Right lobe of liver (tissue), 6 donors: ENCODE measurements around the gene BMP2K. TPM values are rescaled to one million over a fixed set of nuclear protein-coding genes. Genes with fewer than 3 reads are reported as not detected.

Source experiments
- ATAC-seq, 4 donors: fragments of 200-7000 bp; cut with Tn5 transposase; one replicate each; pipeline ENCODE4 v1.9.1; 2020; ENCODE audit warnings: mild to moderate bottlenecking in 4 of 4, moderate library complexity in 4 of 4
- DNase-seq, 3 donors: peaks; one replicate each; pipeline ENCODE4 v3.0.0-alpha.2; 2020
- H3K27ac ChIP-seq, 3 donors: fragments of 200-600 bp; one replicate each; pipeline ENCODE4 v1.8.0; 2022
- H3K27me3 ChIP-seq, 2 donors: fragments of 200-600 bp; one replicate each; pipeline ENCODE4 v1.8.0; 2022
- H3K36me3 ChIP-seq, 4 donors: fragments of 200-600 bp; sonication (generic) in 1 of 4; one replicate each; pipeline versions ENCODE4 v1.5.1 to v1.8.0; 2017 to 2022; ENCODE audit warnings: control low read depth in 1 of 4
- H3K4me1 ChIP-seq, 4 donors: fragments of 200-600 bp; sonication (generic) in 1 of 4; one replicate each; pipeline versions ENCODE4 v1.5.1 to v1.8.0; 2017 to 2022; ENCODE audit warnings: control low read depth in 1 of 4
- H3K4me3 ChIP-seq, 3 donors: fragments of 200-600 bp; one replicate each; pipeline ENCODE4 v1.8.0; 2022
- H3K9me3 ChIP-seq, 4 donors: fragments of 200-600 bp; sonication (generic) in 1 of 4; one replicate each; pipeline versions ENCODE4 v1.5.1 to v1.8.0; 2017 to 2022; ENCODE audit warnings: control low read depth in 1 of 4
- POLR2A ChIP-seq: fragments of 450-650 bp; IDR thresholded peaks from one replicate; pipeline ENCODE4 v1.6.1; 2017; ENCODE audit warnings: antibody characterized with exemption, mild to moderate bottlenecking
- WGBS: methylation state at CpG from one replicate; pipeline ENCODE4 v1.1.6; 2018; ENCODE audit warnings: low coverage, low lambda C conversion rate; ENCODE audit not compliant: insufficient coverage; ENCODE audit errors: missing lambda C conversion rate; 5-methylcytosine and 5-hydroxymethylcytosine counted together
- intact Hi-C, 2 donors: fragments of 100-400 bp; cut with DNase I; formaldehyde crosslinking; loops; one replicate each; pipeline versions ENCODE4 v1.11.2 to v1.14.1; 2022
- total RNA-seq, 6 experiments: library from RNA; depleted of rRNA in 2 of 6; stranded (reverse); fragments of >200 nt in 2 of 6; fragmentation: NEBNext Ultra II Directional in 3 of 6; extraction: Animal tissue kit (Norgen Biotek cat#: 25700) in 3 of 6; gene quantifications; one replicate each; pipeline versions ENCODE4 v1.1.0 to v1.2.4, GENCODE V29; 2016 to 2023
- TF ChIP-seq, protein P1 (sequence below), 4 donors: fragments of 200-600 bp in 3 of 4; fragments of 450-650 bp in 1 of 4; IDR thresholded peaks; one replicate each; pipeline versions ENCODE4 v1.5.1 to v1.8.0; 2016 to 2022; ENCODE audit warnings: antibody characterized with exemption in 4 of 4, mild to moderate bottlenecking in 2 of 4
- donor health status: DM: no; HTN: yes; CAD: no.
- donor health status: DM: no; HTN: no; CAD: no.
- donor health status: DM: no; HTN: no; CAD: no.
- donor health status: DM: no; HTN: yes; CAD: no.
- donor health status: DM: no; HTN: yes; CAD: no.

Gene BMP2K
- total RNA-seq, 6 experiments from 2014 or later = 13.1 to 23.3 (median 18.2) TPM

DNA sequence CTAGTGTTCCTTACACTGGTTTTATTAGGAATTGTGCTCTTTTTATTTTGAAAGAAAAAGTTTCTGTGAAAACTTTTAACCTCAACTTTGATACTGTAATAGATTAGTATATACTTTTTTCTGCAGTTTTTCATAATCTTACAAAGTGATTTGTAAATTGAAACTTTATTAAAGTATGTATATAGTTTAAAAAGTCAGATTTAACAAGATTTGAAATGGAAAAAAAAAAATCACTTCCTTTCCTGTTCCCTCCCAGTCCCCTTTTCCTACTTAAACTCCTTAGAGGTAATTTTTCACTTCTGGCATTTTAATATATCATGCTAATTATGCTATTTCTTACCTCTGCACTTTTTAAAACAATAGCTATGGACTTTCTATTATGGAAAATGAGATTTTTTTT is 113.8 kb downstream of the BMP2K start:
- Histone ChIP-seq H3K27ac (no peak overlapping the region), H3K36me3 (peaks cover 0 to 5% (median 2%) of the 10 kb centered on the region in 4 donors), H3K27me3 (no peaks in the 10 kb centered on the region), H3K9me3 (no peaks in the 10 kb centered on the region), H3K4me3 (no peak overlapping the region), H3K4me1 (no peaks in the 10 kb centered on the region)
- intact Hi-C loops = no loop called here
- TF ChIP-seq, protein P1, sequence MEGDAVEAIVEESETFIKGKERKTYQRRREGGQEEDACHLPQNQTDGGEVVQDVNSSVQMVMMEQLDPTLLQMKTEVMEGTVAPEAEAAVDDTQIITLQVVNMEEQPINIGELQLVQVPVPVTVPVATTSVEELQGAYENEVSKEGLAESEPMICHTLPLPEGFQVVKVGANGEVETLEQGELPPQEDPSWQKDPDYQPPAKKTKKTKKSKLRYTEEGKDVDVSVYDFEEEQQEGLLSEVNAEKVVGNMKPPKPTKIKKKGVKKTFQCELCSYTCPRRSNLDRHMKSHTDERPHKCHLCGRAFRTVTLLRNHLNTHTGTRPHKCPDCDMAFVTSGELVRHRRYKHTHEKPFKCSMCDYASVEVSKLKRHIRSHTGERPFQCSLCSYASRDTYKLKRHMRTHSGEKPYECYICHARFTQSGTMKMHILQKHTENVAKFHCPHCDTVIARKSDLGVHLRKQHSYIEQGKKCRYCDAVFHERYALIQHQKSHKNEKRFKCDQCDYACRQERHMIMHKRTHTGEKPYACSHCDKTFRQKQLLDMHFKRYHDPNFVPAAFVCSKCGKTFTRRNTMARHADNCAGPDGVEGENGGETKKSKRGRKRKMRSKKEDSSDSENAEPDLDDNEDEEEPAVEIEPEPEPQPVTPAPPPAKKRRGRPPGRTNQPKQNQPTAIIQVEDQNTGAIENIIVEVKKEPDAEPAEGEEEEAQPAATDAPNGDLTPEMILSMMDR (IDR thresholded peaks at IDR 0.05) = no peak
- no peak for TF ChIP-seq POLR2A
- no peak for DNase-seq
- no peak for ATAC-seq

DNA sequence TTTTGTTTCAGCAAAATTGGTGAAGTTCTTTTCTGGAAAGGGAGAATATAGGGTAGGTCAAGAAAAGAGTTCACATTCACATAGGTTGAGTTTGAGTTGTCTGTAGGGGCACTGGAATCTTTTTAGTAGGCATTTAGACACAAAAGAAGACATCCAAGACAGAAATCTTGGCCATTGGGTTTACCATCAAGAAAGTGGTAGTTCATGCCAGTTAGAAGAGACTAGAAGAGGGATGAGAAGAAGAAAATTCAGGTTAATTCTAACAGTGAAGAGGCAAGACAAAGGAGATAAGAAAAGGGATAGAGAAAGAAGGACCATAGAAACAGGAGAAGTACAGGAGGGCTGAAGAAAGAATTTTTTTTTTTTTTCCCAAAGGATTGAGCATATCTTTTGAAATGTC is 123.2 kb downstream of the BMP2K start:
- no peak for TF ChIP-seq POLR2A
- TF ChIP-seq, protein P1 (IDR thresholded peaks at IDR 0.05) = no peak
- H3K4me3 ChIP-seq = no peak overlapping the region
- H3K36me3 ChIP-seq = peaks cover 0 to 3% (median 0%) of the 10 kb centered on the region in 4 donors
- no peaks in the 10 kb centered on the region for H3K4me1 ChIP-seq
- no peaks in the 10 kb centered on the region for H3K27me3 ChIP-seq
- H3K27ac ChIP-seq = no peak overlapping the region
- DNase-seq (no peak), ATAC-seq (no peak)
- intact Hi-C loops = no loop called here
- H3K9me3 ChIP-seq = no peaks in the 10 kb centered on the region

DNA sequence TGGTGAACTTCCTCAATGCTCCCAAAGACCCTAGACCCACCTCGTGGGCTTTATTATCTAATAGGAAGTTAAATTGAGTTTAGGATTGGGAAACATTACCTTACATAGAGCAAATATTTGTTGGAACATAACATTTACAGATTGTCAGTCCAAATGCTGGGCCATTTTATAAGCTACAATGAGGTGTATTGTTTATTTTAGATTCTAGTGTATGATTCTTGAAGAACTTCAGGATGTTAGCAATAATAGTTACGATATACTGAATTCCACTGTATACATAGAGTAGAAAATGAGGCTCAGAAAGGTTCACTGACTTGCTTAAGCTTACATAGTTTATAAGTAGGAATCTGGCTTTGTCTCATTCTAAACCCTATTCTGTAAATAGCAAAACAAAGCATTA is 125.7 kb downstream of the BMP2K start:
- intact Hi-C loops = no loop called here
- WGBS = 65% methylated on average over 2 of the region's 2 CpGs

GRCh38 chr4:78902298-78902697 is 126.1 kb downstream of the BMP2K start:
- H3K36me3 ChIP-seq = no peaks in the 10 kb centered on the region
- ATAC-seq = peak in 2 of 4 donors; percentile 59 to 68
- H3K27me3 ChIP-seq = no peaks in the 10 kb centered on the region
- H3K27ac ChIP-seq = no peak overlapping the region
- no peak overlapping the region for H3K4me3 ChIP-seq
- TF ChIP-seq POLR2A = no peak
- TF ChIP-seq, protein P1 (IDR thresholded peaks at IDR 0.05) = no peak
- H3K4me1 ChIP-seq = no peaks in the 10 kb centered on the region
- no peaks in the 10 kb centered on the region for H3K9me3 ChIP-seq
- DNase-seq = no peak
- intact Hi-C loops = no loop called here
- WGBS = 38% methylated on average over 1 of the region's 1 CpG

More for the DNA sequence above, 125.7 kb downstream of the BMP2K start:
- Histone ChIP-seq H3K36me3 (no peaks in the 10 kb centered on the region), H3K4me1 (no peaks in the 10 kb centered on the region), H3K4me3 (no peak overlapping the region), H3K9me3 (no peaks in the 10 kb centered on the region), H3K27ac (no peak overlapping the region), H3K27me3 (no peaks in the 10 kb centered on the region)
- no peak for DNase-seq
- TF ChIP-seq POLR2A = no peak
- TF ChIP-seq, protein P1 (IDR thresholded peaks at IDR 0.05) = no peak
- no peak for ATAC-seq

GRCh38 chr4:78904143-78904542 is 128.0 kb downstream of the BMP2K start:
- H3K36me3 ChIP-seq = no peaks in the 10 kb centered on the region
- TF ChIP-seq POLR2A = no peak
- TF ChIP-seq, protein P1 (IDR thresholded peaks at IDR 0.05) = no peak
- no peaks in the 10 kb centered on the region for H3K4me1 ChIP-seq
- intact Hi-C loops = no loop called here
- no peak overlapping the region for H3K27ac ChIP-seq
- no peak for DNase-seq
- 92% methylated on average over 1 of the region's 1 CpG for WGBS
- no peak overlapping the region for H3K4me3 ChIP-seq
- H3K27me3 ChIP-seq = no peaks in the 10 kb centered on the region
- no peak for ATAC-seq
- H3K9me3 ChIP-seq = no peaks in the 10 kb centered on the region
